ENCODE data around the gene CD300LD.
"Not testable (repeated sequence)": the region's sequence is repeated elsewhere in the genome, so short reads cannot be mapped to it uniquely, and the experiment has no call there.

Gene CD300LD

DNA sequence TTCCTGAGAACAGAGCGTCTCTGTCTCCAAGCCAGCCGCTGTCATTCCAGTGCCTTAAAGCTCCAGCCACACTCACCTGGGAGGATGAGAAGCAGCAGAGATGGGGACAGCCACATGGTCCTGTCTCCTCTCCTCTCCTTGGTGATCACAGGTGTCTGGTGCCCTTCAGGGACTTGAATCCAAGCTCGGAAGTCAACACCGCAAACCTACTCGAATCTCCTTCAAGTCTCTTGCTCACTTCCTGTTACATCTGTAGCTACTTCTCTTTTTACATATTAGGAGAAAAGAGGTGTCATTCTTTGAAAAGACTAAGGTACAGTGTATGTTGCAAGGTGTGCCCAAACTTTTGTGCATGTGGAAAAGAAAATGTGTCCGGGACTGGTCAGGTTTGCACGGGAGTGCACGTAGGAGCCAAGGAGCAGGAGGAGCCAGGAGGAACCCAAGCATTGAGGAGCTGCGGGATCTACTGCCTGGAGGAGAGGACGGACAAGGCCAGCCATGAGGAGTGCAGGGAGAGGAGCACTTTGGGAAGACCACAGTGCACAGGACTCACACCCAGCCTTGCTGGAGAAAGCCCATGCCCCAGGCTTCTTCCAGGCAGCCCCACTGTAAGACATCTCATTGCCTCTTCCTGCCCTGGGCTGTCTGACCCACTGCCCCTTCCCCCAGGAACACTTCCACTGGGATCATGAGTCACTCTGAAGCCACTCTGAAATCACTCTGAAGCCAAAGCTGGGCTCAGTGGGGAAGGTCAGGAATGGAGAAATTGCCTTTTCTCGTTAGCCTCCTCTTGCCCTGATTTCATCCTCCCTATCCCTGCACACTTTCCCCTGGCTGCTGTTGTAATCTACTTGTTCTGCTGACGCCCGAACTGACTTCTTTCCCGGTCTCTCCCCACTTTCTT, at the start of gene CD300LD:
CD300LD (minus strand) TSS at position 197 of the 904 bp plus-strand sequence; CDS start at position 116, 81 bp downstream.
- FAIRE-seq (no peak), DNase-seq (ENCODE audit: low spot score) (no peak)

DNA sequence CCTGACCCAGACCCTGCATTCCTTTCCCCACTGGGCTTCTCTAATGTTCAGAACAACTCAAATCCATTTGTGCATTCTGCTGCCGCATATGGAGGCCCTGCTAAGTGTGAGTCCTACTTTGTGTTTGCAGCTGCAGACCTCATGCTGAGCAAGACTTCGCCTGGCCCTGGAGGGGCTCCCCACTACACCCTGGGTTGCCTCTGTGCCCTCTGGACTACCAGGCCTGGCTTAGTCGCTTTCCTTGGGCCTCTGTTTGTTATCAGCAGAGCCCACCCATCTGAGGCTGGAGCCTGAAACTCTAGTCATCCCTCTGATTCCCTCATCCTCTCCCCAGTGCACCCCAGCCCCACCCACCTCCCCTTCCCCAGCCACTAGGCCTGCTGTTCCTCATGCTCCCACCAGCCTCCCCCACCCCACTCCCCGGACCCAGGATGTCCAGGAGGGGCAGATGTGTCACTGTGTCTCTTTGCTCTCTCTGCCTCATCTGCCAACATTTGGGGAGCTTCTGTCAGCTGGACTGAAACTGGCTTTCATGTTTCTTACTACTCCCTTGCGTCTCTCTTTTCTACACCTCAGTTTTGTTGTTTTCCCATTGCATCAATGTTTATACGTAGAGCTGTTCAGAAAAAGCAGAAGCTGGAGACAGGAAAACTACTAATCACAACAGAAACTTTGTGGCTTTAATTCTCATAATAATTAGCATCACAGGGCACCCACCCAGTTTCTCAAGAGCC, 49.3 kb upstream of the CD300LD start:
- FAIRE-seq (no peak), DNase-seq (ENCODE audit: low spot score) (no peak)

DNA sequence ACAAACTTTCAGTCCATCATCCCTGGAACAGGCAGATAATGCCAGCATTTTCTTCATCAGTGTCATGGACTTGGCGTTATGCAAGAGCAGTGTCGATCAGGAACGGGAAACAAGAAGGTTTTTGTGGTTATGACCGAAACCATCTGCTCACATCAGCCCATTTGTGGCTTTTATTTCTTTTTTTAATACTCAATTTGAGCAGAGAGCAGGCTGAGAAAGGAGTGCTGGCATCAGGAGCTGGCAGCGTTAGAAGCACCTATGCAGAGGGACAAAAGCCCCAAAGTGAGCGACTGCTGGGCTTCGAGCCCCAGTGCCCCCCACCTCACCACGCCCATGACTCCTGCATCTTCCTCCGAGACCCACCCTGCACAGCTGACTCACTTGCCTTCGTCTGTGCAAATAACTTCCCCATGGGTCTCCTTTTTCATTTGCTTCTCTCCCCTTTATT, 47.6 kb upstream of the CD300LD start:
- no peak for FAIRE-seq
- DNase-seq (ENCODE audit: low spot score) = no peak

DNA sequence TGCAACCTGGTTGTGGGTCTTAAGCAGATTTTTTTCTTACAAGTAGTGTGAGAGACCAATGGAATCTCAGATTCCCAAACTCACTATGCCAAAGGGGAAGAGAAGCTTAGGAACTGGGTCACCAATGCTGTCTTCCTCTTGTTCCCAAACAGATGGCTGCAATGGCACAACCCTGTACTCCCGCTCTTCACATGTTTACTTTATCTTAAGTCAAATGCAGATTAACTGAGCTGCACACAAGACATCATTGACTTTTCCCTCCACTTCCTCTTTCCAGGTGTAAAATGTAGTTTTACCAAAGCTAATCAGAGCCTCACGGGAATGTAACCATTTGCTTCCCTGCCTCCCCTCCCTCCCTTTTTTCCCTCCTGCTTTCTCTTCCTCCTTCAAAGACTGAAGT, 45.8 kb upstream of the CD300LD start:
- DNase-seq (ENCODE audit: low spot score) (no peak), FAIRE-seq (no peak)

DNA sequence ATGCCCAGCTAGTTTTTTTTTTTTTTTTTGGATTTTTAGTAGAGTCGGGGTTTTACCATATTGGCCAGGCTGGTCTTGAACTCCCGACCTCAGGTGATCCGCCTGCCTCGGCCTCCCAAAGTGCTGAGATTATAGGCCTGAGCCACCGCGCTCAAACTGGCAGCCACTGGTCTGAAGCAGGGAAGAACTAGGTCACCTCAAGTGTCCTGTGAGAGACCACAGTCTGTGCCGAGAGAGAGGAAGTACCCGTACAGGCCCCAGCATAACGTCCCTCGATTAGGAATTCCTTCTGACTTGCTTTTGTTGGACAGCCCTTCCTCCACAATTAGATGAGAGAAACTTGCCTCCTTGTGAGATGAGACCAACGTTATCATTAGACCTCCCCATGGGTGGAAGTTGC, 45.2 kb upstream of the CD300LD start:
- DNase-seq (ENCODE audit: low spot score) = no peak
- FAIRE-seq = no peak

DNA sequence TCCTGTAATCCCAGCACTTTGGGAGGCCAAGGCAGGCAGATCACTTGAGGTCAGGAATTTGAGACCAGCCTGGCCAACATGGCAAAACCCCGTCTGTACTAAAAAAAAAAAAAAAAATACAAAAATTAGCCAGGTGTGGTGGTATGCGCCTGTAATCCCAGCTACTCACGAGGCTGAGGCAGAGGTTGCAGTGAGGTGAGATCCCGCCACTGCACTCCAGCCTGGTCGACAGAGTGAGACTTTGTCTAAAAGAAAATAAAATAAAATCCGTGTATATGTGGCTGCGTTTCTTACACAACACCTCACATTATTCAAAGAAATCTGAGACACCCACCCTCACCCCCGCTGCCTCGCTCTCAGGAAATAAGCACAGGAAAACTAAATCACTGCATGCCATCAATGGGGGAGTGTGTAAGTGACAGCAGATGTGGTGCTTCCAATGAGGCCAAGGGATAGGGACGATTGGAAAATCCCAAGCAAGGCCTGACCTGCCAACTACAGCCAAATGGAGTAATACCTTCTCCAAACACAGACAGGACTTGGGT, 44.5 kb upstream of the CD300LD start:
- FAIRE-seq = not testable (repeated sequence)

DNA sequence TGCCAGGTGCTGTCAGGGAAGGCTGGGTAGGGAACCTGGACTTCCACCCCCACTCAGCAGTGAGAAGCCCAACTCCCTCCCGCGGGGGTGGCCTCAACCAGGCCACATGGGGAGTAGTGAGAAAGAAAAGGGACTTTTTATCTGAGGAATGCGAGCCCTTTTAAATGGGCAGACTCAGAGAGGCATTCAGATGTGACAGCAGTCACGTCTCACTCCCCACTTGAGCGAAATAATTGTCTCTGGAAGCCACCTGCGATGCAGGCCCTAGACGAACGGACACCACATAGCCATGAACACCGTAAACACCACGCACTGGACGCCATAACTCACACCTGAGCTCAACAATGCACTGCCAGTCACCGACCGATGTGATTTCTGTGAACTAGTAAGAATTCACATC, 43.3 kb upstream of the CD300LD start:
- DNase-seq (ENCODE audit: low spot score) (no peak), FAIRE-seq (no peak)

More for the DNA sequence above, 44.5 kb upstream of the CD300LD start:
- DNase-seq (ENCODE audit: low spot score) = not testable (repeated sequence)

DNA sequence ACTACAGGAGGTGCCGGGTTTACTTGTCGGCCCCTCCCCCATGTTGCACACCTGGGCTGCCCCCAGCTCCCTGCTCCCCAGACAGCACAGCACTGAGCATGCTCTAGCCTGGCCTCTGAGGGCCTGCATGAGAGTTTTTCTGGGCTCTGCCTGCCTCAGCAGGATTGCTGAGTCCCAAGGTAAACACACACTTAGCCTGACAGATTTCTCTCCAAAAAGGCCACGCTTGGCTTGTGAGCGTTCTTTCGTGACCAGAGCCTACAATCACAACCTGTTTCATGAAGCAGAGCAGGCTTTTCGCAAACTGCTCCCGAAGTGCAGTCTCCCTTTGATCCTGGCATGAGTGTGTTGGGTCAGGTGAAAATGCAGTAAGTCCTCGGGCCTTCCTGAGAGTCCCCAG, 41.2 kb upstream of the CD300LD start:
- FAIRE-seq (no peak), DNase-seq (ENCODE audit: low spot score) (no peak)

DNA sequence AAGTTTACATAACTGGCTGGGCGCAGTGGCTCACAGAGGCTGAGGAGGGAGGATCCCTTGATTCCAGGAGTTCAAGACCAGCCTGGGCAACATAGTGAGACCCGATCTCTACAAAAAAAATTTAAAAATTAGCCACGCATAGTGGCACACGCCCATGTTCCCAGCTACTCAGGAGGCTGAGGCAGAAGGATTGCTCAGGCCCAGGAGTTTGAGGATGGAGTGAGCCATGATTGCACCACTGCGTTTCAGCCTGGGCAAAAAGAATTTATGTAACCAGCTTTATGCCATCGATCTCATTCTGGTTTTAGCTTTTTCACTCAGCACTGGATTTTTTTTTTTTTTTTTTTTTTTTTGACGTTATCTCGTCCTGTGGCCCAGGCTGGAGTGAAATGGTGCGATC, 40.5 kb upstream of the CD300LD start:
- no peak for FAIRE-seq
- no peak for DNase-seq (ENCODE audit: low spot score)

DNA sequence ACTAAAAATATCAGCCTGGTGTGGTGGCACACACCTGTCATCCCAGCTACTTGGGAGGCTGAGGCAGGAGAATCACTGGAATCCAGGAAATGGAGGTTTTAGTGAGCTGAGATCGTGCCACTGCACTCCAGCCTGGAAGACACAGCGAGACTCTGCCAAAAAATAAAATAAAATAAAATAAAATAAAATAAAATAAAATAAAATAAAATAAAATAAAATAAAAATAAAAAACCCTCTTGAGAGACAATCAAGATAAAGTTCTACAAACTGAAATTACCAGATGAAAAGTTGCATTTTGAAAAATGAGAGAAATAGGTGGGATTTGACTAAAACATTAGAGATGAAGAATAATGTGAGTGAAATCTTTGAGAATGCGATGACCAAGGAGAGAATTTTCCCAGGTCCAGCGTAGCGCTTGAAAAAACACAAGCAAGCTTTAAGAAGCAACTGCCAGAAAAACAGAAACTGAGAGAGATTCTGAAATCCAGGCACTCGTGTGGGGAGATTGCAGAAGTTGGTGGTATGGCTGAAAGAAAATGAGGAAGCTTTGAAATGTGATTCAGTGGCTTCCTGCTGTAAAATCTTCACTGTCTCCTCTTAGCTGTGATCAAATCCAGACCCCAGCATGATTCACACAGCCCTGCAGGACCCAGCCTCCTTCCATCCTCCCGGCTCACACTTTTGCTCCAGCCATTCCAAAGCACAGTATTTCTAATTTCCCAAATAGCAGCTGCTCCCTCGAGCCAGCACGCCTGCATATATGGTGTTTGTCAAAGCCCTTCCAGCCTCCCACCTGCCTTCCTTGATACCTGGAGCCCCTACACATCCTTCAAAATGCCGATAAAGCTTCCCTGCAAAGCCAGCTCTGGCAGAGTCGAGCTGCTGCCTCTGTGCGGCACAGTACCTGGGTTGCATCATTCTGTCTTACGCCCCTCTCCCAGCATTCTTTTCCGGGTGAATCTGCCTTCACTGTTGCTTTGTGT, 39.7 kb upstream of the CD300LD start:
- FAIRE-seq = no peak

DNA sequence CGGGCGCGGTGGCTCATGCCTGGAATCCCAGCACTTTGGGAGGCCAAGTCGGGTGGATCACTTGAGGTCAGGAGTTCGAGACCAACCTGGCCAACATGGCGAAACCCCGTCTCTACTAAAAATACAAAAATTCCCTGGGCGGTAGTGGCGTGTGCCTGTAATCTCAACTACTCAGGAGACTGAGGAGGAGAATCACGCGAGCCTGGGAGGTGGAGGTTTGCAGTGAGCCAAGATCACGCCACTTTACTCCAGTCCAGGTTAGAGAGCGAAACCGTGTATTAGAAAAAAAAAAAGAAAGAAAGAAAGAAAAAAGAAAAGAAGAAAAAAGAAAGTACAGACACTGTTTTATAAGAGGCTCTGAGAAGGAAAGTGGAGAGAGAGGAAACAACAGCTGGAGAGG, 38.2 kb upstream of the CD300LD start:
- not testable (repeated sequence) for FAIRE-seq; DNase-seq (ENCODE audit: low spot score)

More for the DNA sequence above, 39.7 kb upstream of the CD300LD start:
- peak; percentile 33 for DNase-seq (ENCODE audit: low spot score)

DNA sequence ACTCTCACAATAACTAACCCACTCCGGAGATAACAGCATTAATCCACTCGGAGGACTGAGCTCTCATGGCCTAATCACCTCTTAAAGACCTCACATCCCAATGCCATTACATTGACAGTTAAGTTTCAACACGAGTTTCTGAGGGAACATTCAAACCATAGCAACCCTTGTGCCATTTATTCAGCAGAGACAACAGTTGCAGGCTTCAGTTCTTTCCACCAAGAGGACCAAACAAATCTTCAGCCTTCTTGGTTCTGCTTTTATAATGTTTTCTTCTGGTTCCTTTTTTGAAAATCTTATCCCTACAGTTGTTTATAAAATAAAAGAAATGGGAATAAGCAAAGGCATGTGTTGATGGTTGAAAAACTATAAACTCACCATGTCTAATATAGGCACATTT, 33.6 kb upstream of the CD300LD start:
- FAIRE-seq (no peak), DNase-seq (ENCODE audit: low spot score) (no peak)

DNA sequence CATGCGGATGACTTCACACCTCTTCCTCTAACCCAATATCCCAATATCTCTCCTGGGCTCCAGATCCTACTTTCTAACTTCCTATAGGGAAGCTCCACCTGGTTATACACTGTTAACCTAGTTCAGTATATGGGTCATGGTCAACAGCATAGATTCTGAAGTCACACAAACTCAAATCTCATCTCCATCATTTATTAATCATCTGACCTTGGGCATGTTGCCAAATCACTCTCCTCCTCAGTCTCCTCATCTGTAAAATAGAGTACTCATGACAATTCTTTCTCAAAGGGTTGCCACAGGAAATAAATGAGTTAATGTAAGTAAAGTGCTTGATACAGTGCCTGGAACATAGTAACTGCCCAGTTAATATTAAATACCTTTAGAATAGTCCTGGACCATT, 32.0 kb upstream of the CD300LD start:
- FAIRE-seq = no peak
- DNase-seq (ENCODE audit: low spot score) = no peak

DNA sequence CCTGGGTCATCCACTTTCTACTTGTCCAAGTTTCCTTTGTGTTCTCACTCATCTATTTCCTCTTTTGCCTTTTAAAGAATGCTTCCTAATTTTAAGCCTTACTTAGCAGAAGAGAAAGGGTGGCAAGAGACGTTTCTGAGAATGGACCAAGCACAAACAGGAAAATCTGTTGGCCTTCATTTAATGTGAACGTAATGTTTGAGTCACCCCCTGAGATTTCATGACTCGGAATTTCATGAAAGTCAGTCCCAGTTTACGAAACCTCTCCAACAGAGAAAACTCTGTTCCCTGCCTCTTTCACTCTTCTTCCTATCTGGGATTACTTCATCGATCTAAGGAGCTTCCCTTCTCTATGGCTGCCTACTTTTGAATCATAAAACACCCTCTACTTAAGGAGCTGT, 31.6 kb upstream of the CD300LD start, which contains the start of gene CD300E:
CD300E (minus strand) TSS at position 46 of the 401 bp plus-strand sequence. CDS start 117 bp downstream, outside the sequence.
- FAIRE-seq (no peak), DNase-seq (ENCODE audit: low spot score) (no peak)

DNA sequence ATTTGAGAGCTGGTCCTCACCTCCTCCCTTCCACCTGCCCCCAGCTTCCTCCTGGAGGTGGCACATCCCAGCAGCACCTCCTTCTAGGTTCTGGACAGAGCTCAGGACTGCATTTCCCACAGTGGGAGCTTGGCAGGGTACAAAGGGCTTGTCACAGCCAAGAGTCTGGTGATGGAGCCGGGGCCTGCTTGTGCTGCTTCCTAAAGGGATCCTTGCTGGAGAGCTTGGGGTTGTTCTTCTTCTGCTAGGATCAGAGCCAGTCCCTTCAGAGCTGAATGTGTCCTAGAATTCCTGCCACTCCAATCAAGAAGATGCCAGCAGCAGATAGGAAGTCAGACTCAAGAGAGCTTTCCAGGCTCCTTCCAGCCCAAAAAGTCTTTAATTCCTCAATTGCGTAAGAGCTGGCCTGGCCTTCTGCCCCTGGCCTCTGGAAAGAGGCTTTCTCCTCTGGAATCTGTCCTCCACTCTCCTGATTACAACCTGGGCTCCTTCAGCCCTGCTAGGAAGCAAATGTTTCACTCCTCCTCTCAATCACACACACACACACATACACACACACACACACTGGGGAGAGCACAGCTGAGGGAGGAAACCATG, 27.1 kb upstream of the CD300LD start:
- no peak for DNase-seq (ENCODE audit: low spot score)
- FAIRE-seq = no peak

DNA sequence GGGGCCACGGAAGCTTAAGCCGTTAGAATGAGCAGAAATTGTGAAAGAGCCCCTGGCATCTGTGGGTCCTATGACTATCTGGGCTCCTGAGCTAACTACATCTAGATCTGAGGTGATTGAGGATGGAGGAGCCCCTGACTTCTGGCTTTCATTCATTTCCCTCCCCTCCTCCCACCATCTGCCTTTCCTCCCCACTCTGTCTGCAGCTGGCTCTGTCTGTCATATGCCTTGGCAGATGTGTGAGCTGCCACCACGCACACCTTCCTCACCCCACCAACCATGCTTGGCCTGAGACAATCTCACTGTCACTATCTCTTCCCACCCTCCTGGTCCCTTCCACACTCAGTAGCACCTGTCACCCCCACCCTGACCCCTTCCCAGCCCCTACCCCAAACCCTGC, 26.4 kb upstream of the CD300LD start:
- no peak for DNase-seq (ENCODE audit: low spot score)
- FAIRE-seq = no peak

DNA sequence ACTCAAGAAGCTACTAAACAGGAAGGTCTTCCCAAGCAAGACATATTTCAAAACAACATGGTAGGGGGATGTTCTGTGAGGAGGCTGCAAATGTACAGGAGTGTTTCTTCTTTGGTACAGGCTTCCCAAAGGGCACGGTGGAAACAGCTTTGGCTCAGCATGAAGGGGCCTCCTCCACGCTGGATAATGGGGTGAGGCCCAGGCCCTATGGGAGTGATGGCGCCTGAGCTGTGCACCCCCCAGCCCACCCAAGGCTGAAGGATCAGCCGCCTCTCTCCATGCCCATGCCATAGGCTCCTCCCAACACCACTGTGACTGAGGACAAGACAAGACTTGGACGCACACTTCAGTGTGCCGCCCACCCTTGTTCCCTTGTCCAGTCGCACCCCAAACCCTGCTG, 24.6 kb upstream of the CD300LD start:
- FAIRE-seq (no peak), DNase-seq (ENCODE audit: low spot score) (no peak)

DNA sequence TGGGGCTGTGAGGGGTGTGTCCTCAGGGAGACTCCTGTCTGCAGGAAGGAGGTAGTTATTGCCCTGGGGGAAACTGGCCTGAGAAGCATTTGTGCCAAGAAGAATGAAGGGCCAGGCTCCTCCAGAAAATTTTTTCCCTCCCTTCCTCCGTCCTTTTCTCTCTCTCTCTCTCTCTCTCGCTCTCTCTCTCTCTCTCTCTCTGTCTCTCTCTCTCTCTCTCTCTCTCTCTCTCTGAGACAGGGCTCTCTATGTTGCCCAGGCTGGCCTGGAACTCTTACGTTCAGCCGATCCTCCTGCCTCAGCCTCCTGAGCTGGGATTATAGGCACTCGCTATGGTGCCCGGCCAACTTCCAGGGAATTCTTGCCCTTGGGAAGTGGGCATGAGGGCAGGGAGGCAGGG, 20.0 kb upstream of the CD300LD start:
- FAIRE-seq (no peak), DNase-seq (ENCODE audit: low spot score) (no peak)

DNA sequence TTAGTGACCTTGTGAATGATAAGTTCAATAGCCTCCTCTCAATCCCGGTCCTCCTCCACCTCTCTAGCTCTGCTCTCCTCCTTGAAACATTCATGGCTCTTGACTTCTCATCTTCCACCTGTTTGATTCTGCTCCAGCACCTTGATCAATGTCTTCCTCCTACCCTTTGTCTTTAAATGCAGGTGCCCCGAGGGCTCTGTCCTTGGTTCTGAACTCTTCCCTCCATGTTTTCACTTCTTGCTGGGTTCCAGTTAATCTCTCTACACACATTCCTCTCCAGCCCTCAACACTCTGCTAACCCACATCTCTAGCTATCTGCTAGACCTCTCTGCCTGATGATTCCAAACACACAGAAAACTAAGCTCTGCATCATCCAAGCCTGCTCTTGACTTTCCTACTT, 18.0 kb upstream of the CD300LD start:
- FAIRE-seq = no peak
- DNase-seq (ENCODE audit: low spot score) = no peak

DNA sequence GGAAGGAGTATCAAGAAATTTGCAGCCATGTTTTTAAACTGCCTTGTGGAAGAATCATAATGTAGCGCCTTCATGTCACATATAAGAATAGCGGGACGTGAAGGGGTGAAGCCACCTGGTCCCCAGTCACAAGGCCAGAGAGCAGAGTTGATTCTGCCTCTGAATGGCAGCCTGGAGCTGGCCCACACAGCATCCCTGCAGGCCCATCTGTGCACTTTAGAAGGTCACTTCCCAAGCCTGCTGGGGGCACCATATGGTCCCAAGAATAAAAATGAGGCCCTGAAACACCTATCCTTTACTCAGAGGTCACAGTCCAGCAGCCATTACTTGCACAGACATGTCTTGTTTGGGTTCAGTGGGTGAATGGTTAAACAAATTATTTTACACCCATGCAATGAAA, 16.4 kb upstream of the CD300LD start:
- FAIRE-seq (no peak), DNase-seq (ENCODE audit: low spot score) (no peak)

Measured in urothelium cell line (cell line).